Parathyroid adenoma (tissue), 2 donors: ENCODE data around the gene MYO9A.

Experiments
- H2AFZ ChIP-seq: fragments of 300-600 bp; sonication (generic); one replicate; pipeline ENCODE4 v1.7.0; 2017; ENCODE audit warnings: antibody characterized with exemption, mild to moderate bottlenecking
- H3K27ac ChIP-seq: fragments of 300-600 bp; sonication (generic); one replicate; pipeline ENCODE4 v1.7.0; 2017
- H3K27me3 ChIP-seq: fragments of 300-600 bp; sonication (generic); one replicate; pipeline ENCODE4 v1.7.0; 2017; ENCODE audit warnings: low read length; ENCODE audit not compliant: control insufficient read depth, insufficient read depth
- H3K36me3 ChIP-seq: fragments of 300-600 bp; sonication (generic); one replicate; pipeline ENCODE4 v1.7.0; 2017; ENCODE audit warnings: low read length; ENCODE audit not compliant: control insufficient read depth, insufficient read depth
- H3K4me1 ChIP-seq: fragments of 300-600 bp; sonication (generic); one replicate; pipeline ENCODE4 v1.7.0; 2017; ENCODE audit warnings: control low read depth
- H3K4me2 ChIP-seq: fragments of 300-600 bp; sonication (generic); one replicate; pipeline ENCODE4 v1.7.0; 2017; ENCODE audit warnings: low read length
- H3K4me3 ChIP-seq: fragments of 300-600 bp; sonication (generic); one replicate; pipeline ENCODE4 v1.7.0; 2017; ENCODE audit warnings: low read depth, low read length
- H3K79me2 ChIP-seq: fragments of 300-600 bp; sonication (generic); one replicate; pipeline ENCODE4 v1.7.0; 2017; ENCODE audit warnings: control low read depth
- H3K9ac ChIP-seq: fragments of 300-600 bp; sonication (generic); one replicate; pipeline ENCODE4 v1.7.0; 2017; ENCODE audit warnings: mild to moderate bottlenecking
- H3K9me3 ChIP-seq: fragments of 300-600 bp; sonication (generic); one replicate; pipeline ENCODE4 v1.7.0; 2017; ENCODE audit warnings: low read length; ENCODE audit not compliant: control insufficient read depth
- CTCF ChIP-seq: fragments of 300-600 bp; sonication (generic); IDR thresholded peaks from one replicate; pipeline ENCODE4 v1.7.0; 2017; ENCODE audit warnings: antibody characterized with exemption, mild to moderate bottlenecking
- donor health status: primary hyperparathyroidism.

MYO9A gene

GRCh38 chr15:71889947-71890346 is 228.0 kb downstream of the MYO9A start:
- Histone ChIP-seq H3K9ac (no peak overlapping the region), H3K9me3 (no peaks in the 10 kb centered on the region), H3K27ac (no peak overlapping the region), H3K27me3 (no peaks in the 10 kb centered on the region), H3K4me1 (no peaks in the 10 kb centered on the region), H3K4me3 (no peak overlapping the region), H3K36me3 (no peaks in the 10 kb centered on the region), H3K4me2 (no peak overlapping the region), H2AFZ (no peak overlapping the region), H3K79me2 (no peaks in the 10 kb centered on the region)
- no peak for TF ChIP-seq CTCF

- TF ChIP-seq CTCF, result no peak
- no peaks in the 10 kb centered on the region for H3K9me3 ChIP-seq
- no peaks in the 10 kb centered on the region for H3K36me3 ChIP-seq
- no peak overlapping the region for H3K9ac ChIP-seq
- H3K4me1 ChIP-seq, result no peaks in the 10 kb centered on the region
- no peak overlapping the region for H2AFZ ChIP-seq
- no peak overlapping the region for H3K27ac ChIP-seq
- no peaks in the 10 kb centered on the region for H3K27me3 ChIP-seq
- H3K79me2 ChIP-seq, result no peaks in the 10 kb centered on the region
- no peak overlapping the region for H3K4me2 ChIP-seq
- no peak overlapping the region for H3K4me3 ChIP-seq
Measured at GRCh38 chr15:71889385-71889784, 228.6 kb downstream of the MYO9A start.

GRCh38 chr15:71888797-71889196 is 229.2 kb downstream of the MYO9A start:
- TF ChIP-seq CTCF, result no peak
- no peak overlapping the region for H3K4me3 ChIP-seq
- no peaks in the 10 kb centered on the region for H3K36me3 ChIP-seq
- no peaks in the 10 kb centered on the region for H3K9me3 ChIP-seq
- no peaks in the 10 kb centered on the region for H3K79me2 ChIP-seq
- no peaks in the 10 kb centered on the region for H3K27me3 ChIP-seq
- no peaks in the 10 kb centered on the region for H3K4me1 ChIP-seq
- H2AFZ ChIP-seq, result no peak overlapping the region
- H3K9ac ChIP-seq, result no peak overlapping the region
- no peak overlapping the region for H3K27ac ChIP-seq
- no peak overlapping the region for H3K4me2 ChIP-seq

- no peaks in the 10 kb centered on the region for H3K27me3 ChIP-seq
- H3K36me3 ChIP-seq, result no peaks in the 10 kb centered on the region
- no peaks in the 10 kb centered on the region for H3K79me2 ChIP-seq
- H3K9ac ChIP-seq, result no peak overlapping the region
- H3K27ac ChIP-seq, result no peak overlapping the region
- no peak overlapping the region for H2AFZ ChIP-seq
- no peak for TF ChIP-seq CTCF
- no peaks in the 10 kb centered on the region for H3K9me3 ChIP-seq
- no peak overlapping the region for H3K4me2 ChIP-seq
- H3K4me1 ChIP-seq, result no peaks in the 10 kb centered on the region
- H3K4me3 ChIP-seq, result no peak overlapping the region
Measured at GRCh38 chr15:71885390-71885789, 232.6 kb downstream of the MYO9A start.

- no peak overlapping the region for H3K9ac ChIP-seq
- H3K4me1 ChIP-seq, result no peaks in the 10 kb centered on the region
- H3K4me2 ChIP-seq, result no peak overlapping the region
- no peak overlapping the region for H3K27ac ChIP-seq
- H3K36me3 ChIP-seq, result no peaks in the 10 kb centered on the region
- no peak overlapping the region for H2AFZ ChIP-seq
- no peaks in the 10 kb centered on the region for H3K27me3 ChIP-seq
- TF ChIP-seq CTCF, result no peak
- no peak overlapping the region for H3K4me3 ChIP-seq
- H3K79me2 ChIP-seq, result no peaks in the 10 kb centered on the region
- no peaks in the 10 kb centered on the region for H3K9me3 ChIP-seq
Measured at GRCh38 chr15:71883447-71883846, 234.5 kb downstream of the MYO9A start.
